Measurements from ENCODE around the gene PRKRA. TPM values are rescaled to one million over a fixed set of nuclear protein-coding genes. Genes with fewer than 3 reads are reported as not detected.

The PRKRA gene
- total and polyA plus RNA-seq, 2 of the 13 experiments (the other 11 are each of a cell fraction or from before 2014, with no cell fraction given), result 53.1 to 74.7 TPM

DNA sequence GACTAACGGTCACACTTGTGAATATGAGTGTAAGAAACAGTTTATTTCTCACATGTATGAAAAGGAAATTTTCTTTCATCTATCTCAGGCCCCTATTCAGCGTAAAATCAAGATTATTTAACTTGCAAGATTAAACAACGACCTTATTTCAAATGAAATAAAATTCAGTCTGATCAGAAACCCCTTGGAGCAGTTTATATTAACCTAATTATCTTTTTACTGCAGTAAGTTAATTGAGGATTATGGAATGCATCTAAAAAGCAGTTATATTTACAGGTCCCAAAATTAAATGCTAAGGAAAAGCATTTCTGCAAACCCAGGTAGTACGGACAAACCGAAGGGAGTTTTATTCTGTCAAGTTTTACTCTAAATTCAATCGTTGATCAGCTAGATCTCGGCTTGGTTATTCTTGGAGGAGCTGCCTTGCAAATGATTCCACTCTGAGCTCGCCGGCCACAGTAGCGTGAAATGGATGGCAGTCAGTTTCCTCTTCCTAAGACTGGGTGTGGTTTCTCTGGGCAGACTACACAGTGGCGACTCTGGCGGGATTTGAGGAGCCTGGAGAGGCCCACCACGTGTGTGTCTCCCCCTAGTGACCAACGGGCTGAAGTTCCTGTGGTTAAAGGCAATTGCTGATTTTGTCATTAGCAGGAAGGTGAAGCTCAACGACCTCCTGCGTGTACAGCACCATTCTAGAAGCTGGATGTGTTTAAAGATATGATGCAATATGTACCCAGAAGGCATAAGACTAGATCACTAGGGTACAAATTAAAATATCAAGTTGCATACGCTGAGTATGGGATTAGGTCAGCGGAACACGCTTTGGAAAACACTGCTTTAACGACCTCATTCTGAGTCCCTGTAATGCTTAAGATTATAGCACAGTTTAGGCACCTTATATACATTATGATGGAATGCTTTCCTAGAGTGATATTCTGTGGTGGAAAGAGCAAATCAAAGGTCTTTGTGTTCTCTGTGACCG, 36.4 kb downstream of the PRKRA start (continued):
- TF ChIP-seq, protein P1, sequence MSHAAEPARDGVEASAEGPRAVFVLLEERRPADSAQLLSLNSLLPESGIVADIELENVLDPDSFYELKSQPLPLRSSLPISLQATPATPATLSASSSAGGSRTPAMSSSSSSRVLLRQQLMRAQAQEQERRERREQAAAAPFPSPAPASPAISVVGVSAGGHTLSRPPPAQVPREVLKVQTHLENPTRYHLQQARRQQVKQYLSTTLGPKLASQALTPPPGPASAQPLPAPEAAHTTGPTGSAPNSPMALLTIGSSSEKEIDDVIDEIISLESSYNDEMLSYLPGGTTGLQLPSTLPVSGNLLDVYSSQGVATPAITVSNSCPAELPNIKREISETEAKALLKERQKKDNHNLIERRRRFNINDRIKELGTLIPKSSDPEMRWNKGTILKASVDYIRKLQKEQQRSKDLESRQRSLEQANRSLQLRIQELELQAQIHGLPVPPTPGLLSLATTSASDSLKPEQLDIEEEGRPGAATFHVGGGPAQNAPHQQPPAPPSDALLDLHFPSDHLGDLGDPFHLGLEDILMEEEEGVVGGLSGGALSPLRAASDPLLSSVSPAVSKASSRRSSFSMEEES (CRISPR knock-in tag; IDR thresholded peaks at IDR 0.05), result no peak
- TF ChIP-seq PHB2 (IDR thresholded peaks at IDR 0.05; ENCODE audit: partially characterized antibody) (no peak), MEIS1 (CRISPR knock-in tag; IDR thresholded peaks at IDR 0.05; ENCODE audit: borderline replicate concordance) (0 out of 2 replicates have a peak, but pooled peaks have one; percentile 44), CAMTA2 (CRISPR knock-in tag; IDR thresholded peaks at IDR 0.05; ENCODE audit: borderline replicate concordance) (no peak)
- TF ChIP-seq, protein P2, sequence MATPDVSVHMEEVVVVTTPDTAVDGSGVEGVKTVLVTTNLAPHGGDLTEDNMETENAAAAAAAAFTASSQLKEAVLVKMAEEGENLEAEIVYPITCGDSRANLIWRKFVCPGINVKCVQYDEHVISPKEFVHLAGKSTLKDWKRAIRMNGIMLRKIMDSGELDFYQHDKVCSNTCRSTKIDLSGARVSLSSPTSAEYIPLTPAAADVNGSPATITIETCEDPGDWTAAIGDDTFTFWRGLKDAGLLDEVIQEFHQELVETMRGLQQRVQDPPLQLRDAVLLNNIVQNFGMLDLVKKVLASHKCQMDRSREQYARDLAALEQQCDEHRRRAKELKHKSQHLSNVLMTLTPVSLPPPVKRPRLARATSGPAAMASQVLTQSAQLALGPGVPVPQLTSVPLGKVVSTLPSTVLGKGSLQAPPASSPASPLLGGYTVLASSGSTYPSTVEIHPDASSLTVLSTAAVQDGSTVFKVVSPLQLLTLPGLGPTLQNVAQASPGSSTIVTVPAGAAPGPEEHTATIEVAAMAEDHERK (CRISPR knock-in tag; IDR thresholded peaks at IDR 0.05; ENCODE audit: low read depth), result no peak
- TF ChIP-seq, protein P3, sequence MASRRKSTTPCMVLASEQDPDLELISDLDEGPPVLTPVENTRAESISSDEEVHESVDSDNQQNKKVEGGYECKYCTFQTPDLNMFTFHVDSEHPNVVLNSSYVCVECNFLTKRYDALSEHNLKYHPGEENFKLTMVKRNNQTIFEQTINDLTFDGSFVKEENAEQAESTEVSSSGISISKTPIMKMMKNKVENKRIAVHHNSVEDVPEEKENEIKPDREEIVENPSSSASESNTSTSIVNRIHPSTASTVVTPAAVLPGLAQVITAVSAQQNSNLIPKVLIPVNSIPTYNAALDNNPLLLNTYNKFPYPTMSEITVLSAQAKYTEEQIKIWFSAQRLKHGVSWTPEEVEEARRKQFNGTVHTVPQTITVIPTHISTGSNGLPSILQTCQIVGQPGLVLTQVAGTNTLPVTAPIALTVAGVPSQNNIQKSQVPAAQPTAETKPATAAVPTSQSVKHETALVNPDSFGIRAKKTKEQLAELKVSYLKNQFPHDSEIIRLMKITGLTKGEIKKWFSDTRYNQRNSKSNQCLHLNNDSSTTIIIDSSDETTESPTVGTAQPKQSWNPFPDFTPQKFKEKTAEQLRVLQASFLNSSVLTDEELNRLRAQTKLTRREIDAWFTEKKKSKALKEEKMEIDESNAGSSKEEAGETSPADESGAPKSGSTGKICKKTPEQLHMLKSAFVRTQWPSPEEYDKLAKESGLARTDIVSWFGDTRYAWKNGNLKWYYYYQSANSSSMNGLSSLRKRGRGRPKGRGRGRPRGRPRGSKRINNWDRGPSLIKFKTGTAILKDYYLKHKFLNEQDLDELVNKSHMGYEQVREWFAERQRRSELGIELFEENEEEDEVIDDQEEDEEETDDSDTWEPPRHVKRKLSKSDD (CRISPR knock-in tag; IDR thresholded peaks at IDR 0.05; ENCODE audit: low read depth), result no peak
- TF ChIP-seq, protein P4, sequence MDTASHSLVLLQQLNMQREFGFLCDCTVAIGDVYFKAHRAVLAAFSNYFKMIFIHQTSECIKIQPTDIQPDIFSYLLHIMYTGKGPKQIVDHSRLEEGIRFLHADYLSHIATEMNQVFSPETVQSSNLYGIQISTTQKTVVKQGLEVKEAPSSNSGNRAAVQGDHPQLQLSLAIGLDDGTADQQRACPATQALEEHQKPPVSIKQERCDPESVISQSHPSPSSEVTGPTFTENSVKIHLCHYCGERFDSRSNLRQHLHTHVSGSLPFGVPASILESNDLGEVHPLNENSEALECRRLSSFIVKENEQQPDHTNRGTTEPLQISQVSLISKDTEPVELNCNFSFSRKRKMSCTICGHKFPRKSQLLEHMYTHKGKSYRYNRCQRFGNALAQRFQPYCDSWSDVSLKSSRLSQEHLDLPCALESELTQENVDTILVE (CRISPR knock-in tag; IDR thresholded peaks at IDR 0.05), result peak; percentile 55; the same call in 1 of the 2 replicates
- TF ChIP-seq, protein P5, sequence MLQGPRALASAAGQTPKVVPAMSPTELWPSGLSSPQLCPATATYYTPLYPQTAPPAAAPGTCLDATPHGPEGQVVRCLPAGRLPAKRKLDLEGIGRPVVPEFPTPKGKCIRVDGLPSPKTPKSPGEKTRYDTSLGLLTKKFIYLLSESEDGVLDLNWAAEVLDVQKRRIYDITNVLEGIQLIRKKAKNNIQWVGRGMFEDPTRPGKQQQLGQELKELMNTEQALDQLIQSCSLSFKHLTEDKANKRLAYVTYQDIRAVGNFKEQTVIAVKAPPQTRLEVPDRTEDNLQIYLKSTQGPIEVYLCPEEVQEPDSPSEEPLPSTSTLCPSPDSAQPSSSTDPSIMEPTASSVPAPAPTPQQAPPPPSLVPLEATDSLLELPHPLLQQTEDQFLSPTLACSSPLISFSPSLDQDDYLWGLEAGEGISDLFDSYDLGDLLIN (CRISPR knock-in tag; IDR thresholded peaks at IDR 0.05; ENCODE audit: borderline replicate concordance), result no peak
- TF ChIP-seq, protein P6, sequence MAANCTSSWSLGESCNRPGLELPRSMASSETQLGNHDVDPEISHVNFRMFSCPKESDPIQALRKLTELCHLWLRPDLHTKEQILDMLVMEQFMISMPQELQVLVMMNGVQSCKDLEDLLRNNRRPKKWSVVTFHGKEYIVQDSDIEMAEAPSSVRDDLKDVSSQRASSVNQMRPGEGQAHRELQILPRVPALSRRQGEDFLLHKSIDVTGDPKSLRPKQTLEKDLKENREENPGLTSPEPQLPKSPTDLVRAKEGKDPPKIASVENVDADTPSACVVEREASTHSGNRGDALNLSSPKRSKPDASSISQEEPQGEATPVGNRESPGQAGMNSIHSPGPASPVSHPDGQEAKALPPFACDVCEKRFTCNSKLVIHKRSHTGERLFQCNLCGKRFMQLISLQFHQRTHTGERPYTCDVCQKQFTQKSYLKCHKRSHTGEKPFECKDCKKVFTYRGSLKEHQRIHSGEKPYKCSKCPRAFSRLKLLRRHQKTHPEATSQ (CRISPR knock-in tag; IDR thresholded peaks at IDR 0.05; ENCODE audit: borderline replicate concordance), result no peak
- TF ChIP-seq, protein P7, sequence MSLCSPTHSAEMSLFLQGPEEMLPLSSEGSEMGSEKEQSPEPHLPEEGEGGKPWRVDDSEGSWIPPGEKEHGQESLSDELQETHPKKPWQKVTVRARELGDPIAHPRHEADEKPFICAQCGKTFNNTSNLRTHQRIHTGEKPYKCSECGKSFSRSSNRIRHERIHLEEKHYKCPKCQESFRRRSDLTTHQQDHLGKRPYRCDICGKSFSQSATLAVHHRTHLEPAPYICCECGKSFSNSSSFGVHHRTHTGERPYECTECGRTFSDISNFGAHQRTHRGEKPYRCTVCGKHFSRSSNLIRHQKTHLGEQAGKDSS (CRISPR knock-in tag; IDR thresholded peaks at IDR 0.05; ENCODE audit: borderline replicate concordance, low read depth), result no peak
